SIG-M5 treated with dmso at 0.1 percent for 504 hours (cell line): Measurements from ENCODE around the gene ATP6V1G2.
"Not testable (repeated sequence)": the region's sequence is repeated elsewhere in the genome, so short reads cannot be mapped to it uniquely, and the experiment has no call there.

Source experiments
- DNase-seq: peaks from one replicate; lab custom pipeline; 2025; ENCODE audit not compliant: unreplicated experiment; lab: John Stamatoyannopoulos, UW

Gene ATP6V1G2

GRCh38 chr6:31546339-31546957, at the start of gene ATP6V1G2:
Gene ATP6V1G2 (minus strand): TSS chr6:31546608. CDS start chr6:31546559, 49 bp downstream.
- DNase-seq: peak; percentile 93

DNA sequence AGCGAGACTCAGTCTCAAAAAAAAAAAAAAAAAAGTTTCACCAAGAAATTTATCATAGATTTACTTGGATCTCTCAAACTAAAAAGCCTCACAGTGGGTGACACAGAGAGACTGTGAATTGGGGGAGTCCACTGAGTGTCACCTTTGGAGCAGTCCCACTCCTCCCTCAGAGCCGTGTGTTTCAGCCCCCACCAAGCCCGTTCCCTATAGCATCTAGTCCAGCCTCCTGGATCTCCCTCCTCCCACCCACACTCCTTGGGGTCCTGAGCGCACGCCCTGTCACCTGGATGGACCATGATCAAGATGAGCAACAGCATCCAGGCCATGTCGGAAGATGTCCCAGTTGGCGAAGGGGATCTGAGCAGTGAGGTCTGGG, 46.0 kb upstream of the ATP6V1G2 start:
- DNase-seq: no peak

DNA sequence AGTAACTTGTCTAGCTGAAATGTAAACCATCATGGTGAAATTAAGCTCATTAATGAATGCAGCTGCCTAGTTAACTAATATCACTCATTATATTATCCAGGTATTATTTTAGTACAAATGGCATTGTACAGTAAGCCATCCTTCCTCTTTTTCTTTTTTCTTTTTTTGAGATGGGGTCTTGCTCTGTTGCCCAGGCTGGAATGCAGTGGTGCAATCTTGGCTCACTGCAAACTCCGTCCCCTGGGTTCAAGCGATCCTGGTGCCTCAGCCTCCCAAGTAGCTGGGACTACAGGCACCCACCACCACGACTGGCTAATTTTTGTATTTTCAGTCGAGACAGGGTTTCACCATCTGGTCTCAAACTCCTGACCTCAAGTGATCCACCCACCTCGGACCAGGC, 44.3 kb upstream of the ATP6V1G2 start:
- not testable (repeated sequence) for DNase-seq

- no peak for DNase-seq
Observed at GRCh38 chr6:31588871-31589650, 42.7 kb upstream of the ATP6V1G2 start.

GRCh38 chr6:31587791-31588777, 41.7 kb upstream of the ATP6V1G2 start:
- no peak for DNase-seq

- DNase-seq: peak; percentile 96
Observed at GRCh38 chr6:31586599-31587281, 40.3 kb upstream of the ATP6V1G2 start.

- DNase-seq: peak; percentile 97
Observed at GRCh38 chr6:31586008-31586407, 39.6 kb upstream of the ATP6V1G2 start, which contains the start of gene LST1. Gene LST1 (plus strand): TSS chr6:31586277. CDS start chr6:31587300, 1,023 bp downstream.

DNA sequence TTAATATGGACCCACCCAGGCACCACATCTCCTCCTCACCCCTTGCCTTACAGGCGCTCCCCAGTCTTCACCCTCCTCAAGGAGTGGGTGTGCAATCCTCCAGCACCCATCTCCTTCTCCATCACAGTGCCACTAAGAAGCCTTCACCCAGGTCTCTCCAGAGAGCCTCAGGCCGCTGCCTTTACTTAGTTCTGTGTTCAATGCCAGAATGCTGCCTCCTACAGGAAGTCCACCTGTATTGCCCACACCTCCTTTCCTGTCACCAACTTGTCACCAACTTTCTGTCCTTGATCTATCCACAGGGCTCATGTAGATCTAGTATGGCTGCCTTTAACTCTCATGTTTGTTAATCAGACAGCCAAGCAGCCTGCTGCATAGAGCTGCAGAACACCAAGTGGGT, 39.1 kb upstream of the ATP6V1G2 start:
- DNase-seq: peak; percentile 73

GRCh38 chr6:31582230-31582643, 35.8 kb upstream of the ATP6V1G2 start, which contains the start of gene LTB:
Gene LTB (minus strand): TSS chr6:31582424. CDS start chr6:31582417, 7 bp downstream.
- DNase-seq: no peak

DNA sequence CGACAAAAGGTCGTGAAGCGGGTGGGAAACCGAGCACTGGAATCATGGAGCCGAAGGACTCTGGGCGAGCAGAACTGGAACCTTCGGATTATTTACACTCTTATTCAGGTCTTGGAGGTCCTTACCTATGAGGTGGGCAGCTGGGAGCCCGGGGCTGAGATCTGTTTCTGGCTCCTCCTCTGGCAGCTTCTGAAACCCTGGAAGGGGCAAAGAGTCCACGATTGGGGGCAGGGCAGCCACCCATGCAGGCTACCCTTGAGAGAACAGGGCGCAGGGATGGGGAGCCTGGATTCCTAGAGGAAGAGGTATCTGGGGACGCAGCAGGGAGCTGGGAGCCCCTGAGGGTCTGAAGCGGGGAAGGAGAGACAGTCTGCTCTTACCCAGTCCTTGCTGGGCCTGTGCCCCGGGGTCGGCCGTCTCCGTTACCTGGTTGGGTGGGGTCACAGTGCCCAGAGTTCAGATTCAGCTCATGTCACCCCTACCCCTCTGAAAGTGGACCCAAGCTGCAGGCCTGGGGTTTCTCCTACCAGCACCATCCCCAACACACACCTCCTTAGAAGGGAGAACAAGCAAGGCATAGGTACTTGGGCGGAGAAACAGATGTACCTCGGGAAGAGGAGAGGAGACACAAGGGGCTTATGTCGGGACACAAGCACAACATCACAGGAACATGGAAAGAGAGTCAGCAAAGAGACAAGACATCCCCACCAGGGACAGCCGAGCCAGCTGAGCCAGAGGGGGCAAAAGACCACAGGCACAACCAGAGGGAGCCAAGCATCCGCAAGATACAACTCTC, 35.2 kb upstream of the ATP6V1G2 start:
- no peak for DNase-seq

DNA sequence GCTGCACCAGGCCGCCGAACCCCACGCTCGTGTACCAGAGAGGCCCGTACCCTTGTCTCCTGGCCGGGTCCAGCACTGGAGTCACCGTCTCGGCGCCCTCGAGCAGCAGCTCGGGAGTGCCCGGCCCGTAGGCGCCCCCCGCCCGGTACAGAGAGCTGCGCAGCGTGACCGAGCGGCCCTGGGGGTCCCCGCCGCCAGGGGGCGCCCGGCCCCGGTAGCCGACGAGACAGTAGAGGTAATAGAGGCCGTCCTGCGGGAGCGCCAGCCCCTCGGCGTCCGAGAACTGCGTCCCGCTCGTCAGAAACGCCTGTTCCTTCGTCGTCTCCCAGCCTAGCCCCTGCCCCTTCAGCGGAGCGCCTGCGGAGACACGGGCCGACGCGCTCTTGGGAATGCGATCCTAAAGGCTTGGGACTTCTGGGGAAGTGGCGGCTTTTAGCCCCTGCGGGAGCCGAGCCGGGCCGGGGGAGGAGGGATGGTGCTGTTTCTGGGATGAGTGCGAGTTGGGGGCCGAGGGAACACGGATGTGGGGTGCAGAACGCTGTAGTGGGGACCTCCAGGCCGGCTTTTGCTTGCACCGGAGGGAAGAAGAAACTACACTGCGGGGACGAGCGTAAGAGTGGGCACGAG, 34.5 kb upstream of the ATP6V1G2 start:
- peak; percentile 77 for DNase-seq

GRCh38 chr6:31580438-31580740, 34.0 kb upstream of the ATP6V1G2 start:
- DNase-seq: no peak

- no peak for DNase-seq
Observed at GRCh38 chr6:31579546-31580437, 33.4 kb upstream of the ATP6V1G2 start.

DNA sequence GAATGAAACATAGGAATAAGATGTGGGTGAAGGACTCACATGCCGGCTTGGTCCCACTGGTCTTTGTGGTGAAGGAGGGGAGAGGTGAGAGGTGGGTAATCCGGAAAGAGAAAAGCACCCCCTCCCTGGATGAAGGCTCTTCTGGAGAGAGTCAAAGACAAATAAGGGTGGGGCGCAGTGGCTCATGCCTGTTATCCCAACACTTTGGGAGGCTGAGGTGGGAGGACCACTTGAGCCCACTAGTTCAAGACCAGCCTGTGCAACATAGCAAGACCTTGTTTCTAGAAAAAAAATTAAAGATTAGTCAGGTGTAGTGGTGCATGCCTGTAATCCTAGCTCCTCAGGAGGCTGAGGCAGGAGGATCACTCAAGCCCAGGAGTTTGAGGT, 32.7 kb upstream of the ATP6V1G2 start:
- no peak for DNase-seq

- DNase-seq: no peak
Observed at GRCh38 chr6:31578184-31579118, 32.0 kb upstream of the ATP6V1G2 start.

- no peak for DNase-seq
Observed at GRCh38 chr6:31577579-31577966, 31.2 kb upstream of the ATP6V1G2 start.

- DNase-seq: peak; percentile 41
Observed at GRCh38 chr6:31576897-31577578, 30.6 kb upstream of the ATP6V1G2 start.
